Hepatocyte (in vitro differentiated cells): ENCODE data around the gene EBP. TPM values are rescaled to one million over a fixed set of nuclear protein-coding genes. Genes with fewer than 3 reads are reported as not detected.

ENCODE experiments used
- DNase-seq: peaks from one replicate; pipeline ENCODE4 v3.0.0-alpha.2; 2016; ENCODE audit warnings: low spot score
- H2AFZ ChIP-seq: fragments of 200-600 bp; sonication (generic); 2 replicates; pipeline ENCODE4 v1.6.0; 2016; ENCODE audit warnings: antibody characterized with exemption, mild to moderate bottlenecking
- H3K27ac ChIP-seq: fragments of 200-600 bp; sonication (generic); 2 replicates; pipeline ENCODE4 v1.5.1; 2016; ENCODE audit warnings: mild to moderate bottlenecking
- H3K27me3 ChIP-seq: fragments of 200-600 bp; sonication (generic); 2 replicates; pipeline ENCODE4 v1.6.1; 2016
- H3K36me3 ChIP-seq: fragments of 200-600 bp; sonication (generic); replicated peaks from 2 replicates; pipeline ENCODE4 v1.5.1; 2016; ENCODE audit warnings: low read depth; ENCODE audit not compliant: insufficient read depth
- H3K4me1 ChIP-seq: fragments of 200-600 bp; sonication (generic); 2 replicates; pipeline ENCODE4 v1.5.1; 2016; ENCODE audit warnings: mild to moderate bottlenecking, moderate library complexity; ENCODE audit not compliant: insufficient read depth
- H3K4me2 ChIP-seq: fragments of 200-600 bp; sonication (generic); 2 replicates; pipeline ENCODE4 v1.6.0; 2016
- H3K4me3 ChIP-seq: fragments of 200-600 bp; sonication (generic); 2 replicates; pipeline ENCODE4 v1.5.1; 2016; ENCODE audit warnings: mild to moderate bottlenecking
- H3K79me2 ChIP-seq: fragments of 200-600 bp; sonication (generic); 2 replicates; pipeline ENCODE4 v1.6.0; 2017; ENCODE audit warnings: mild to moderate bottlenecking
- H3K9me2 ChIP-seq: fragments of 200-600 bp; sonication (generic); replicated peaks from 2 replicates; pipeline ENCODE4 v1.6.0; 2017; ENCODE audit warnings: mild to moderate bottlenecking; ENCODE audit not compliant: insufficient read depth
- H3K9me3 ChIP-seq: fragments of 200-600 bp; sonication (generic); 2 replicates; pipeline ENCODE4 v1.5.1; 2016; ENCODE audit warnings: low read depth, mild to moderate bottlenecking
- H4K20me1 ChIP-seq: fragments of 200-600 bp; sonication (generic); 2 replicates; pipeline ENCODE4 v1.6.0; 2016; ENCODE audit warnings: mild to moderate bottlenecking; ENCODE audit not compliant: insufficient read depth, poor library complexity, severe bottlenecking
- EZH2 ChIP-seq: fragments of 200-600 bp; sonication (generic); IDR thresholded peaks from 2 replicates; pipeline ENCODE4 v1.6.1; 2016; ENCODE audit warnings: antibody characterized with exemption, mild to moderate bottlenecking, borderline replicate concordance
- EZH2phosphoT487 ChIP-seq: fragments of 200-600 bp; sonication (generic); IDR thresholded peaks from one replicate; pipeline ENCODE4 v1.6.1; 2018; ENCODE audit warnings: antibody characterized with exemption, mild to moderate bottlenecking, low read depth, moderate library complexity; ENCODE audit not compliant: unreplicated experiment, severe bottlenecking
- WGBS: methylation state at CpG from one replicate; pipeline ENCODE4 v1.1.6; 2016; ENCODE audit warnings: low lambda C conversion rate; ENCODE audit errors: missing lambda C conversion rate; 5-methylcytosine and 5-hydroxymethylcytosine counted together
- polyA plus RNA-seq: library from polyadenylated mRNA; unstranded; fragments of >200 nt; fragmentation: Nextera tagmentation; extraction: Ambion mirVana; gene quantifications from 2 replicates; pipeline ENCODE4 v1.2.1, GENCODE V29; 2016
- total RNA-seq: library from RNA; depleted of rRNA; stranded (reverse); fragments of >200 nt; gene quantifications from 2 replicates; pipeline ENCODE4 v1.2.3, GENCODE V29; 2014
- TF ChIP-seq, protein P1 (sequence below): fragments of 200-600 bp; sonication (generic); IDR thresholded peaks from 2 replicates; pipeline ENCODE4 v1.5.1; 2016; ENCODE audit warnings: antibody characterized with exemption, mild to moderate bottlenecking; ENCODE audit not compliant: poor library complexity

Gene EBP
- total and polyA plus RNA-seq, 2 experiments from 2014 or later: 235 to 390 TPM

DNA sequence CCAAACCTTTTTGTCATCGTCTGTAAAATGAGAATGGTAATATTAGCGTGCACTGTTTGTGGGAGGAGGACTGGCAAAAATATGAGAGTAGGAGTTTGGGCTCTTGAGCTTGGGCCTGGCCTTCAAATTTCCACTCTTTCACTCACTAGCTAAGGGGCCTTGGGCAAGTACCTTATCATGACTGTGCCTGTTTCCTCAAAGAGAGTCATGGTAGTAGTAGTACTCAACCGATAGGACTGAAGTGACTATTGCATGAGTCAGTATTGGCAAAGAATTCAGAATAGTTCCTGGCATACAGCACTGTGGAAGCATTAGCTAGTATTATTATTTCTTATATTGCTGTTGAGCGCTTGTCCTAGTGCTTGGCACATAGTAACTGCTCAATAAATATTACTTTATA lies 36.7 kb downstream of the EBP start:
- no peak overlapping the region for H3K4me2 ChIP-seq
- H3K27ac ChIP-seq: no peak overlapping the region
- TF ChIP-seq EZH2: no peak
- H2AFZ ChIP-seq: no peak overlapping the region
- no peaks in the 10 kb centered on the region for H3K9me2 ChIP-seq
- no peak for DNase-seq
- H3K4me1 ChIP-seq: no peaks in the 10 kb centered on the region
- no peaks in the 10 kb centered on the region for H3K79me2 ChIP-seq
- no peaks in the 10 kb centered on the region for H4K20me1 ChIP-seq
- no peak overlapping the region for H3K4me3 ChIP-seq
- no peaks in the 10 kb centered on the region for H3K9me3 ChIP-seq
- H3K36me3 ChIP-seq: no peaks in the 10 kb centered on the region
- WGBS: 97% methylated on average over 4 of the region's 4 CpGs
- no peaks in the 10 kb centered on the region for H3K27me3 ChIP-seq

DNA sequence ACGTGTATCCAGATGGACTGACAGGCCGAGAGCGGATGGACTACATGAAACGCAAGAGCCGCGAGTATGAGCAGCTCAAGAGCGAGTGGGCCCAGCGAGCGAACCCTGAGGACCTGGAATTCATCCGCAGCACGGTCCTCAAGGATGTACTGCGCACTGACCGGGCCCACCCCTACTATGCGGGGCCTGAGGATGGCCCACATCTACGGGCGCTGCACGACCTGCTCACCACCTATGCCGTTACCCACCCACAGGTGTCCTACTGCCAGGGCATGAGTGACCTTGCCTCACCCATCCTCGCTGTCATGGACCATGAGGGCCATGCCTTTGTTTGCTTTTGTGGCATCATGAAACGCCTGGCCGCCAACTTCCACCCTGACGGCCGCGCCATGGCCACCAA lies 38.0 kb downstream of the EBP start:
- 93% methylated on average over 24 of the region's 24 CpGs for WGBS
- Histone ChIP-seq H3K9me2 (no peaks in the 10 kb centered on the region), H3K36me3 (no peaks in the 10 kb centered on the region), H4K20me1 (no peaks in the 10 kb centered on the region), H3K79me2 (no peaks in the 10 kb centered on the region), H2AFZ (no peak overlapping the region), H3K27ac (no peak overlapping the region), H3K4me2 (no peak overlapping the region), H3K4me3 (no peak overlapping the region), H3K27me3 (no peaks in the 10 kb centered on the region), H3K9me3 (no peaks in the 10 kb centered on the region), H3K4me1 (no peaks in the 10 kb centered on the region)
- TF ChIP-seq EZH2 (no peak), EZH2phosphoT487 (no peak)
- no peak for DNase-seq

DNA sequence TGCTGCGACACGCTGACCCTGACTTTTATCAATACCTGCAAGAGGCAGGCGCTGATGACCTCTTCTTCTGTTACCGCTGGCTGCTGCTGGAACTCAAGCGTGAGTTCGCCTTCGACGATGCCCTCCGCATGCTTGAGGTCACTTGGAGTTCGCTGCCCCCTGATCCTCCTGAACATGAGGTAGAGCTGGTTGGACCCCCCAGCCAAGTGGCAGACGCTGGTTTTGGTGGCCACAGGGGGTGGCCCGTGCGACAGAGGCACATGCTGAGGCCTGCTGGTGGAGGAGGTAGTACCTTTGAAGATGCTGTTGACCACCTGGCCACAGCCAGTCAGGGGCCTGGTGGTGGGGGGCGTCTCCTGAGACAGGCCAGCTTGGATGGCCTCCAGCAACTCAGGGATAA lies 38.4 kb downstream of the EBP start:
- WGBS: 92% methylated on average over 13 of the region's 14 CpGs
- TF ChIP-seq EZH2: no peak
- TF ChIP-seq, protein P1, sequence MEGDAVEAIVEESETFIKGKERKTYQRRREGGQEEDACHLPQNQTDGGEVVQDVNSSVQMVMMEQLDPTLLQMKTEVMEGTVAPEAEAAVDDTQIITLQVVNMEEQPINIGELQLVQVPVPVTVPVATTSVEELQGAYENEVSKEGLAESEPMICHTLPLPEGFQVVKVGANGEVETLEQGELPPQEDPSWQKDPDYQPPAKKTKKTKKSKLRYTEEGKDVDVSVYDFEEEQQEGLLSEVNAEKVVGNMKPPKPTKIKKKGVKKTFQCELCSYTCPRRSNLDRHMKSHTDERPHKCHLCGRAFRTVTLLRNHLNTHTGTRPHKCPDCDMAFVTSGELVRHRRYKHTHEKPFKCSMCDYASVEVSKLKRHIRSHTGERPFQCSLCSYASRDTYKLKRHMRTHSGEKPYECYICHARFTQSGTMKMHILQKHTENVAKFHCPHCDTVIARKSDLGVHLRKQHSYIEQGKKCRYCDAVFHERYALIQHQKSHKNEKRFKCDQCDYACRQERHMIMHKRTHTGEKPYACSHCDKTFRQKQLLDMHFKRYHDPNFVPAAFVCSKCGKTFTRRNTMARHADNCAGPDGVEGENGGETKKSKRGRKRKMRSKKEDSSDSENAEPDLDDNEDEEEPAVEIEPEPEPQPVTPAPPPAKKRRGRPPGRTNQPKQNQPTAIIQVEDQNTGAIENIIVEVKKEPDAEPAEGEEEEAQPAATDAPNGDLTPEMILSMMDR: no peak
- no peak for TF ChIP-seq EZH2phosphoT487

DNA sequence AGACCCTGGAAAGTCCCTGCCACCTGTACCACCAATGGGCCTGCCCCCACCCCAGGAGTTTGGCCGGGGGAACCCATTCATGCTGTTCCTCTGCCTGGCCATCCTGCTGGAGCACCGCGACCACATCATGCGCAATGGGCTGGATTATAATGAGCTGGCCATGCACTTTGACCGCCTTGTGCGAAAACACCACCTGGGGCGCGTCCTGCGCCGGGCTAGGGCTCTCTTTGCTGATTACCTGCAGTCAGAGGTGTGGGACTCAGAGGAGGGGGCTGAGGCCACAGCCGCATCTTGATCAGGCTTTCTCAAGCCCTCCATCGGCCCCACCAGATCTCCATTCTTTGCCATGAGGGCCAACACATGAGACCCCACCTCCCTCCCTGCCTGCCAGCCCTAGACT lies 39.1 kb downstream of the EBP start:
- H3K36me3 ChIP-seq: no peaks in the 10 kb centered on the region

More for the DNA sequence above, 38.4 kb downstream of the EBP start:
- Histone ChIP-seq H3K27me3 (no peaks in the 10 kb centered on the region), H3K27ac (no peak overlapping the region), H2AFZ (no peak overlapping the region), H3K79me2 (no peaks in the 10 kb centered on the region), H3K9me3 (no peaks in the 10 kb centered on the region), H3K4me3 (no peak overlapping the region), H3K36me3 (no peaks in the 10 kb centered on the region), H3K9me2 (no peaks in the 10 kb centered on the region), H3K4me2 (no peak overlapping the region), H3K4me1 (no peaks in the 10 kb centered on the region), H4K20me1 (no peaks in the 10 kb centered on the region)
- DNase-seq: no peak

More for the DNA sequence above, 39.1 kb downstream of the EBP start:
- H2AFZ ChIP-seq: no peak overlapping the region
- no peaks in the 10 kb centered on the region for H3K9me2 ChIP-seq
- no peak overlapping the region for H3K4me3 ChIP-seq
- TF ChIP-seq EZH2phosphoT487 (no peak), EZH2 (no peak)
- TF ChIP-seq, protein P1: no peak
- no peak for DNase-seq
- WGBS: 87% methylated on average over 12 of the region's 12 CpGs
- H4K20me1 ChIP-seq: no peaks in the 10 kb centered on the region
- no peak overlapping the region for H3K4me2 ChIP-seq
- H3K4me1 ChIP-seq: no peaks in the 10 kb centered on the region
- H3K27me3 ChIP-seq: no peaks in the 10 kb centered on the region
- no peaks in the 10 kb centered on the region for H3K79me2 ChIP-seq
- no peak overlapping the region for H3K27ac ChIP-seq
- no peaks in the 10 kb centered on the region for H3K9me3 ChIP-seq
